Measurements from ENCODE around the gene ADAMTS20.
"Not testable (repeated sequence)": the region's sequence is repeated elsewhere in the genome, so short reads cannot be mapped to it uniquely, and the experiment has no call there.

Gene ADAMTS20

GRCh38 chr12:43551971-43552559 lies at the start of gene ADAMTS20:
Gene ADAMTS20 (minus strand): TSS chr12:43552203. CDS start chr12:43551921, 282 bp downstream.
- no peak for DNase-seq

DNA sequence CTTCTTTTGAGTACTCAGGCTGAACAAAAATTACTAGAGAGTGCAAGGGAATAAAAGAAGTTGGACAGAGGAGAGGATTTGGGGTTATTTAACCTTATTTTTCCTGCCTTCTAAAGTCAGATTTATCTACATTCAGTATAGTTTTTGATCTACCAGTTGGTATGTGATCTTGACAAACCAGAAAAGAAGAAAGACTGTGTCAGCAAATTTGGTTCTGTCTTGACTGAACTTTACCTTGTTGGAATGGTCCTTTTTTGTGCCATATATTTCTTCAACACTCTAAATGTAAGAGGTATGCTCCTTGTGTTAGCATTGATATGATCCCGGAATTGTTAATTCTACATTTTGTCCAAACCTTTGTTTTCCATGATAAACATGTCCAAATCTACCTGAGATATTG lies 47.7 kb upstream of the ADAMTS20 start:
- DNase-seq: no peak

DNA sequence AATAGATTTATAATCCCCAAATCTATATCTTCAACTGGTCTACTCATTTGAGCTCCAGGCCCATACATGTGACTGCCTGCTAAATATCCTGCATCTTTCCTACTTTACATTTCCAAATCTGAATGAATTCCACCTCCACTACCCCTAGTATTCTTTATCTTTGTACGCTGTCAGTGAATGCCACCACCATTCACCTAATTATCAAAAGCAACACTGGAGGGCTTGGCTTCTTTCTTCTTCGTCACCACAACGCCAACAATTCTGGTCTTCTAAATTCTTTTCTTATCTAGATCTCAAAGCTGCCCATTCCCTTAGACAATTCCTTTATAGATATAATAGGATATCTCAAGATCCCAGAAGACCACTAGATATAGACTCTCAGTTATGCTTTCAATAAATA lies 47.1 kb upstream of the ADAMTS20 start:
- no peak for DNase-seq

DNA sequence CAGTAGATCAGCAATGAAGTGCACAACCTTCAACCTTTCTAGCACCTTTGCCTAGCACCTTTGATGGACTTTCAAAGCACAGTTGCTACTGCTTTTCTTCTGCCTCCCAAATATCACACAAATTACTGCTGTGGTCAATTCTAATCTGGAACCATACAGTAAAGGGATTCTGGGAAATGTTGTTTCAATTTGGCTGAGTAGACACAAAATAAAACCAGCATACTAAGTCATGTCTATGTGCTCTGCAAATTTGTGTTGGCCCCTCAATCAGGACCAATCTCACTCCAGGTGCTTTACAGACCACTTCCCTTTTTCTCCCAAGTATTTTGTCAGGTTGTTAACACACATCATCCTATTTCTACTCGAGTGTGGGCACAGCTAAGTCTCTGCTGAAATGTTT lies 38.3 kb upstream of the ADAMTS20 start:
- no peak for DNase-seq

- no peak for DNase-seq
These were observed 34.7 kb upstream of the ADAMTS20 start for GRCh38 chr12:43586646-43587245.

DNA sequence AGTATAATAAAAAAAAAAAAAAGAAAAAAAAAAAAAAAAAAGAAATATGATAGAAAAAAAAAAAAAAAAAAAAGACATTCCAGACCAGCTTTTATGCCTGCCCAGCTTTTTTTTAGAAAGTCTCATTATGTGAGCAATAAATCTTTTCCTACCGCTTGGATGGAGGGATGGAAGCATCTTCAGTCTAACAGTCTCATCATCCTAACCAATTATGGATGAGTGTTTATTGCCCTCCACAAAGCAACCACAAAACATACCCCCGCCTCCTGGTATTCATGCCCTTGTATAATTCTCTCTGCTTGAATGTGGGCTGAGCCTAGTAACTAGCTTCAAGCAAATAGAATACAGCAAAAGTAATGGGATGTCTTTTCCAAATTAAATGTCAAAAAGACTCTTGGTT lies 33.7 kb upstream of the ADAMTS20 start:
- DNase-seq: no peak

DNA sequence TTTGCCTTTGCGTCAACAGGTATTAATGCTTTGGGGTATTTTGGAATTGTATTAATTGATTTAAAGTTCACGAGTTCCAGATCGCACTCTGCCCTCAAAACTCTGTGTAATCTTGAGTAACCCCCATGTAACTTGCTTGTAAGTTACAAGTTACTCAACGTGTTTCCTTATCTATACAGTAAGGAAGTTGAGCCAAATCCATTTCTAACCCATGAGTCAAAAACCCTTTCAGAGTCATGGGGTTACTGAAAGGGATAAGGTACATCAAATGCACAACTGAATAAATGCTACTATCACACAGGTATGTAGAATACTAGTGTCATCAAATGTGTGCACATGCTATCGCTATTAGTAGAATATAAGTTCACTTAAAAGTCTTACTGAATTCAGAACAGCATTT lies 28.6 kb upstream of the ADAMTS20 start:
- DNase-seq: no peak

GRCh38 chr12:43579206-43579605 lies 27.2 kb upstream of the ADAMTS20 start:
- no peak for DNase-seq

DNA sequence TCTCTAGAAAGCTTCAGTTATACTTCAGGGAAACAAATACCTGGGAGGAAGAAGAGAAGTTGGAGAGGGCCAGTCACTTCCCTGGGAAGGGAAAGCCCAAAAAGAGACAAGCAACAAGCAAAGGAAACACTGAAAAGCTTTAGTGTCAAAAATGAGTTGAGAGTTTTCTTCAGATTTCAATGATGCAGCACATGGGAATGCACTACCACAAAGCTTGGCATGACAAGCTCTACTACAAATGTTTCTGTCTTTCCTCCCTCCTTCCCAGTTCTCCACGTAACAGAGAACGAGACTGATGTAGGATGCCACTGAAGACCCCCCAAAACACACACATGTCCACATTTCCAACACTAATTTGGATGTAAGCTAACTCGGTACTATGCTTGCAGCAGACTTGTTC lies 26.8 kb upstream of the ADAMTS20 start:
- DNase-seq: no peak

DNA sequence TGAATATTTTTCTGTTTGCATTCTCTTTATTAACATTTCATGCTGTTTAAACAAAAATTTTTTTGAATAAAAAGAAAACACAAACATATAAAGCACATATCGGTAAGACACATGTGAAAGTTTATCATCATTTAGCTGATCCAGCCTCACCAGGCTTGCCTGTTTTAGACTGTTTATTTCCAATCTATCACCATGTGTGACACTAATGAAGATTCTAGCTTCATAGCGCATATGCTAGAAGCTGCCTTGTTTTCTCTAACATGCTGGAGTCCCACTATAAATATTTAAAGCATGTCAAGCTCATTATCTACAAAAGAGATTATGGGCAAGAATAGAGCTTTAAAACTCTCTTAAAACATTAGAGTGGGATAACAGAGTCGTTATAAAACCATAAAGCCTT lies 25.4 kb upstream of the ADAMTS20 start:
- no peak for DNase-seq

- no peak for DNase-seq
These were observed 24.2 kb upstream of the ADAMTS20 start for GRCh38 chr12:43576162-43576561.

DNA sequence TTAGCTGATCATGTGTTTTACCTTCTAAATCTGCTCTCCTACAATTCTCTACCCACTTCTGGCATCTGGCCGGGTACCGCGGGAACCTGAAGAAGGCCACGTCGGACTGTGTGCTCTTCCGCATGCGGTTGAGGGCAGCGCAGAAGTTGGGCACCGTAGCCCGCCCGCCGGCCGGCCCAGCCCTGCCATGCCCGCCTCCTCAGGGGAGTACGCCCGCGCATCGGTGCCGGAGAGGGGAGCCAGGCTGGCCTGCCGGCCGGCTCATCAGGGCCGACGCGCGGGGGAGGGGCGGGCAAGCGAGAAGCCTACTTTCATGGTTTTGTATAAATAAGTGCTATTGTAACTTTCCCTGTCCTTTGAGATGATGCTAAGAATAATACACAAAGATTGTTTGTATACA lies 19.9 kb upstream of the ADAMTS20 start:
- no peak for DNase-seq

DNA sequence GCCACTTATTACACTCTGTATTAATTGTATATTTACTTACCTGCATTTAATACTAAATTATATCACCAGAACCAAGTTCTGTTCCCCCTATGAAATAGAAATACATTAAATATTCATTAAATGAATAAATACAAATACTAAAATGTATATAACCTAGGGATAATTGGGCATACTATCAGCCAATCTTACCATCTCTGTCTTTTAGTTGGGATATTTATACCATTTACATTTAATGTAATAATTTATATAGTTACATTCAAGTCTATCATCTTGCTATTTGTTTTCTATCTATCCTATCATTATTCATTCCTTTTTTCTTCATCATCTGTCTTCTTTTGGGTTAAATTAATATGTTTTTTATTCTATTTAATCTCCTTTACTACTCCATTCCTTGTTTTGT lies 4.1 kb upstream of the ADAMTS20 start:
- DNase-seq: no peak

- no peak for DNase-seq
These were observed 578 bp downstream of the ADAMTS20 start for GRCh38 chr12:43551279-43551970.

DNA sequence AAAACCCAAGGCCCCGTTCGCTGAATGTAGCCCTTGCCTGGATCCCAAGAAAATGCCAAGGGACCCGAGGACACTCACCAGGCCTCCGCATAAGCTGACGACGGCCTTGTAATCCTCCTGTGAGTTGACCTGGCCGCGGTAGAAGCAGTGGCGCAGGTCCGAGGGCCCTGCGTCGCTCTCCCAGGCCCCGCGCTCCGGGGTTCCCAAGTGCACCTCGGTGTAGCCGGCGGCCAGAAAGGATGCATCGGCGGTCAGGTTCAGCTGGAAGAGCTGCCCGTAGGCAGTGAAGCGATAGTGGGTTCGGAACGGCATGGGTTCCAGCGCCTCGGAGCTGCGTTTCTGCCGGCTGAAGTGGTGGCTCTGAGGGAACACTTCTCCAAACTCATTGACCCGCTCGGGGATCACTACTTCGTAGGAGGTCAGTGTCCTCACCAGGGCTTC lies 1.2 kb downstream of the ADAMTS20 start:
- no peak for DNase-seq

GRCh38 chr12:43544703-43545102 lies 7.3 kb downstream of the ADAMTS20 start:
- DNase-seq: no peak

- no peak for DNase-seq
These were observed 11.5 kb downstream of the ADAMTS20 start for GRCh38 chr12:43540470-43540869.

DNA sequence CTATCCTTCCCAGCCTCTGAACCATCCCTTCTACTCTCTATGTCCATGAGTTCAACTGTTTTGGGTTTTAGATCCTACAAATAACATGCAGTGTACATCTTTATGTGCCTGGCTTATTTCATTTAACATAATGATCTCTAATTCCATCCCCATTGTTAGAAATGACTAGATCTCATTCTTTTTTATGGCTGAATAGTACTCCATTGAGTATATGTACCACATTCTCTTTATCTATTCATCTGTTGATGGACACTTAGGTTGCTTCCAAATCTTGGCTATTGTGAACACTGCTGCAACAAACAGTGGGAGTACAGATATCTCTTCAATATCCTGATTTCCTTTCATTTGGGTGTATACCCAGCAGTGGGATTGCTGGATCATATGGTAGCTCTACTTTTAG lies 14.3 kb downstream of the ADAMTS20 start:
- not testable (repeated sequence) for DNase-seq

GRCh38 chr12:43516045-43516444 lies 36.0 kb downstream of the ADAMTS20 start:
- DNase-seq: no peak

DNA sequence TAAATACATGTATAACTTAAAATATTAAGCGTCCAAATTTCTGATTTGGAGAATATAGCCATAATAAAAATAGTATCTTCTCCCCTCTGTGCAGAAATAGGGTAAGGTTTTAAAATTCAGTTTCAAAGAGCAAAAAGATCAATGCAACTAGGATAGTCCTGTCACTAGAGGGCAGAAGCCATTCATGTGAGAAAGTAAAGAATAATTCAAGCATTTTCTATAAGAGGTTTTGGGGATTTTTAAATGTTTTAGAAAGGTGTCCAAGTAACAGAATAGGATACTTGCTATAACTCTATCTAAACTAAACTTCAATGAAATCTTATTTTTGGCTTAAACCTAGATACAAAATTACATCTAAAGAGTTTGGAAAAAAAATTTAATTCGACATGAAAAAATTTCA lies 50.3 kb downstream of the ADAMTS20 start:
- DNase-seq: peak; percentile 6

DNA sequence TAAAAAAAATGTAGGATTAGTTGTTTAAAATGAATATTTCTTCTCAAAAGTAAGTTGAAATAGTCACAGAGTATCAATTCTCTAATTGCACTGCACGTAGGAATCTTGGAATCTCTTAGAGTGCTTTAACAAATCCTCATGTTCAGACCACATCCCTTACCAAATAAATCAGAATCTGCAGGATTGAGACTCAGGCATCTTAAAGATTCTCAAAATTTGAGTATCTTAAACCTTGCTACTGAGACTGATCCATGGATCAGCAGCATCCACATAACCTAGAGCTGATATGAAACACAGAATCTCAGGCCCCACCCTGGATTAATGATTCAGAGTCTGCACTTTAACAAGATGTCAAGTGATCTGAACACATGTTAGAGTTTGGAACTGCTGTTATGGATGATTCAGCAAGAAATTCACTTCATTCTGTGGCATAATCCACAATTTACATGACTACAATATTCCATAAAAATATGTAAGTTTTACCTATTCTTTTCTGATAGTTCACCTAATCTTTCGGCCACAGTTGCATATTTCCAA lies 58.7 kb downstream of the ADAMTS20 start:
- DNase-seq: no peak

DNA sequence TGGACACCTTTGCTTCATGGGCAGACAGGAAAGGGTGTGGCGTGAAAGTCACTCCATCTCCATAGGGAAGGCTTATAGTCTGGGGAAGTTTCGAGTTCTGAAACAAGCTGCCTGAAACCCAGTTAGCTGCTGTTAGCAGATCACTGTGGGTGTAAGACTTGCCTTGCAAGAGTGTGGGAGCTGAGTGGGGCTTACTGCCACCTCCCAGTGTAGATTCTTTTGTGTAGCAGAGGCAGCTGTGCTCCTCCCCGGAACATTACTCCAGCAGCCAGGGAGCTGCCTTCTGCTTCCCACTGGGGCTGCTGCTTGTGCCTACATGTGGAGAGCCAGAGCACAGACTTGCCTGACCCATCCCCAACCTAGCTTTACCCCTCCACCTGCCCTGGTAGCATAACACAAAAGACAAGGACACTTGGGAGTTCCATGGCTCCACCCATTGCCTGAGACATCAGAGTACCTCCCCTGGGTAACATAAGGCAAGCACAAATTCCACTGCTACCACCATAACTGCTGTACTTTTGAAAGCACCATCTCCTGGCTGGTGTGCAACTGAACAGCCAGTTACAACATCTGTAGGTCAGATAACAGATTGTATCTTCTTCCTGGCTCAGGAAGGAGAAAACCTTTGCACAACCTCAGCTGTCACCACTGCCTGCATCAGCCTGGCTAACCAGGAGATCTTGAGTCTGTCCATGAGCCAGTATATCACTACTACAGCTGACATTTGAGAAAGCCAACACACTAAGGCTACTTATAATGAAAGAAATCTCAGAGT lies 69.5 kb downstream of the ADAMTS20 start:
- DNase-seq: peak; percentile 13

GRCh38 chr12:43480591-43480990 lies 71.4 kb downstream of the ADAMTS20 start:
- DNase-seq: no peak

All from hematopoietic multipotent progenitor cell treated with erythropoietin and hydrocortisone succinate and interleukin-3 and kit ligand, for 8 days (in vitro differentiated cells).